Activated CD4-positive, CD25-positive, alpha-beta regulatory T cell treated with anti-CD3 and anti-CD28 coated beads, Interleukin-2, amount 50 U/mL, for 72 hours (primary cell): Measurements from ENCODE around the gene ROR2.
"Not testable (repeated sequence)": the region's sequence is repeated elsewhere in the genome, so short reads cannot be mapped to it uniquely, and the experiment has no call there.

Experiments
- DNase-seq: peaks from one replicate; pipeline ENCODE4 v3.0.0; 2021

The ROR2 gene

GRCh38 chr9:91659529-91660495 is 290.2 kb downstream of the ROR2 start:
- DNase-seq, result no peak

DNA sequence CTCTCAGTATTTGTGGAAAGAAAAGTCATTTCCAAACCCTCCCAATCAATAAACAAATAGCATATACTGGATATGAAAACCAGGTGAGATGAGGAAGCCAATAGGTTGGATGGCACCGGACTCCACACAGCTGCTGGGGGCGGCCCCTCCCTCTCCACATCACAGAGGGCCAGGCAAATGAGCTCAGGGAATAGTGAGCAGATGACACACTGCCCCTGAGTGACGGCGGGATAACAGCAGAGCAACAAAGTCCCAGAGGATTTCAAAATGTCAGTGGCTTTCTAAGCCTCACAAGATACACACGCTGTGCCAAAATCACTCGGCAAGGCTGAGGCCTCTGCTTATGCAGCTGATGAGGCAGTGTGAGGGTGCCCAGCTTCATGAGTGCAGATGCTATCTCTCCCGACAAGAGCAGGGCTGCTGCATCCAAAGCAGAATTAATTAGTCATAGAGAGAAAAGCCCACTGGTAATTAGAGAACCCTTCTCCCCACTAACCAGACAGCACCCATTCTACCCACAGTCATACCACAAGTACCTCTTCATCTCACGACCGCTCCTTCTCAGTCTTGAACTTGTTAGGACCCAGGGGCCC is 291.4 kb downstream of the ROR2 start:
- no peak for DNase-seq

DNA sequence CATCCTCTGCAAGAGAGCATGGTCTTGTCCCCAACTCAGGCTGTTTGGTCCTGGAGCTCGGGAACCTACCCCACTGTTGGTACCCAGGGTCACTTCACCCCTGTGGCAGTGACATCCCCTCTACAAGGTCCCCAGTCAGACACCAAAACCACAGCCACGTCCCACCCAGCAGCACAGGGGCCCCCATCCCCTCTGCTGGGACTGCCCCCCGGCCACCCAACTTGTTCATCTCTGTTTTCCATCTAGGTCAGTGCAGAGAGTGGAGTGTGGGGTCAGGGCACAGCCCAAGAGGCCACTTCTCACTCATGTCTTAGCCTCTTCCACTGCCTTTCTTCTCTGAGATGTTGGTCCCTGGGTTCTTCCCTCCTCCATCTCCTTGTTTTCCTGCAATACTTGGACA is 292.5 kb downstream of the ROR2 start:
- no peak for DNase-seq

- no peak for DNase-seq
Observed at GRCh38 chr9:91655658-91656057, 294.4 kb downstream of the ROR2 start.

- no peak for DNase-seq
Observed at GRCh38 chr9:91655215-91655614, 294.8 kb downstream of the ROR2 start.

- no peak for DNase-seq
Observed at GRCh38 chr9:91654527-91654926, 295.5 kb downstream of the ROR2 start.

GRCh38 chr9:91647371-91647770 is 302.7 kb downstream of the ROR2 start:
- DNase-seq, result no peak

GRCh38 chr9:91646702-91647101 is 303.3 kb downstream of the ROR2 start:
- no peak for DNase-seq

DNA sequence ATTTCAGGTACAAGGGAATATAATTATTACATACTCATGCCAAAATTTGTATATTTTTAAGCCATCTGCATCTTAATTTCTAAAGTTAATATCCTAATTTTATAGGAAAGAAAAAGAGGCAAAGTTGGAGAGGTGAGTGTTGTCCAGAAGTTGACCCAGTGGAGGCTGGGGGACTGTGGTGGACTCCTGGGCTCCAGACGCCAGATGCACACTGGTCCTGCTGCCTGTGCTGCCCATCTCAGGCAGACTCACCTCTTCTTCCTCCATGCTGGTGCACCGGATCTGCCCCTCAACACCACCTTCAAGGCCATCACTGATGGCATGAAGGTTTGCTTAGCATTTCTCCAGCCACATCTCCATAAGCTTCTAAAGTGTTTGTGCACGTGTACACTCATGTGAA is 305.6 kb downstream of the ROR2 start:
- DNase-seq, result no peak

- DNase-seq, result no peak
Observed at GRCh38 chr9:91643481-91644077, 306.4 kb downstream of the ROR2 start.

DNA sequence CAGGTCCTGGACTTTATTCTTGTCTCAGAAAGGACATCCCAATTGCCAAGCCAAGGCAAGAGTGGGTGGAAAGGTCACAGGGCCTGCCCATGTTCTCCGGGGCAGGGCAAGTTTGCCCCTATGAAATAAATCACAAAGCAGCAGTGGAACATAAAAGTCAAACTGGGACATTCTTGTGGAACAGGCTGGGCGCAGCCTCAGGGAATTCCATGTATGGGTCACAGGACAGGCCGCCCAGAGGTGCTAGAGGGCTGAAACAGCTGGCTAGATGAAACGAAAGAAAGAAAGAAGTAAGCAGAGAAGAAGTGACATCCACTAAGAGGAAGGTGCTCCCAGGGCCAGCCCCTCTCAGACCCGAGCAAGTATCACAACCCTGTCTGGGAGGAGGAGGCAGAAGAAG is 307.3 kb downstream of the ROR2 start:
- DNase-seq, result no peak

GRCh38 chr9:91640428-91640827 is 309.6 kb downstream of the ROR2 start:
- DNase-seq, result no peak

- no peak for DNase-seq
Observed at GRCh38 chr9:91639054-91639453, 311.0 kb downstream of the ROR2 start.

DNA sequence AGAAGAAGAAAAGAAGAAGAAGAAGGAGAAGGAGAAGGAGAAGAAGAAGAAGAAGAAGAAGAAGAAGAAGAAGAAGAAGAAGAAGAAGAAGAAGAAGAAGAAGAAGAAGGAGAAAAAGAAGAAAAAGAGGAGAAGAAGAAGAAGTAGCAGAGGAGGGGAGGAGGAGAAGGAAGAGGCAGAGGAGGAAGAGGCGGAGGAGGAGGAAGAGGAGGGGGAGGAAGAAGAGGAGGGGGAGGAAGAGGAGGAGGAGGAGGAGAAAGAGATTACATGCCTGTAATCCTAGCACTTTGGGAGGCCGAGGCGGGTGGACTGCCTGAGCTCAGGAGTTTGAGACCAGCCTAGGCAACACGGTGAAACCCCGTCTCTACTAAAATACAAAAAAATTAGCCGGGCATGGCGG is 315.2 kb downstream of the ROR2 start:
- not testable (repeated sequence) for DNase-seq

DNA sequence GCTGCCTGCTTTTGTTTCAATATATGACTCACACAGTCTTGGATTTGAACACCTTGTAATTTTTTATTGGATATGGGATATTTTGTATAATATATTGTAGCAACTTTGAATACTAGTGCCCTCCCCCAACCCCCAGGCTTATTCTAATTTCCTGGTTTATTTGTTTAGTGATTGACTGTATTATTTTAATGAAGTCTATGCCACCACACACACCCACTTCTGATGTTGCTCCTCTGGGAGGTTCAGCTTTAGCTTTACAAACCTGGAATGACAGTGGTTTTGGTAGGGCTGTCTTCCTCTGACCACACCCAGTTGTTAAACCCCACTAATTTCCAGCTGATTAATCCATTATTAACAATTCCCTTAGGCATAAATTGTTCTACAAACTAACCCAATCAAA is 320.3 kb downstream of the ROR2 start:
- no peak for DNase-seq

GRCh38 chr9:91628892-91629291 is 321.1 kb downstream of the ROR2 start:
- no peak for DNase-seq

DNA sequence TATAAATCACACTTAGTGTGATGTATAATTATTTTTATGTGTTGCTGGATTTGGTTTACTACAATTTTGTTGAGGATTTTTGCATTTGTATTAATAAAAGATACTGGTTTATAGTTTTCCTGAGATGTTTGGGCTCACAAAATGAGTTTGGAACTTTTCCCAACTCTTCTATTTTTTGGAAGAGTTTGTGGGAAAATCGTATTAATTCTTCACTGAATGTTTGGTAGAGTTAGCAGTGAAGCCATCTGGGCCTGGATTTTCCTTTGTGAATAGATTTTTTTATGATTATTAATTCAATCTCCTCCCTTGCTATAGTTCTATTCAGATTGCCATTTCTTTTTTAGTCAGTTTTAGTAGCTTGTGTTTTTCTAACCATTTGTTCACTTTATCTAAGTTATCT is 324.7 kb downstream of the ROR2 start:
- DNase-seq, result no peak

DNA sequence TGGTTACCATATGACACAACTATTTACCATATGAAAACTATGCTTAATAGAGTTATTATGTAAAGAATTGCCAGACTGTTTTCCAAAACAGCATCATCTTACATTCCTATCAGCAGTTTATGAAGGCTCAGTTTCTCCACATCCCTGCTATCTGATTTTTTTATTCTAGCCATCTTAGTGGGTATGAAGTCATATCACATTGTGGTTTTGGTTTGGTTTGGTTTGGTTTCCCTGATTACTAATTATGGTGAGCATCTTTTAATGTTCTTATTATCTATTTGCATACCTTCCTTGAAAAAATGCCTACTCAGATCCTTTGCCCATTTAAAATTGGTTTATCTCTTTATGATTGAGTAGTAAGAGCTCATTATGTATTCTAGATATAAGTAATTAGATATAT is 327.0 kb downstream of the ROR2 start:
- DNase-seq, result no peak

- not testable (repeated sequence) for DNase-seq
Observed at GRCh38 chr9:91622121-91622520, 327.9 kb downstream of the ROR2 start.

GRCh38 chr9:91614044-91614443 is 336.0 kb downstream of the ROR2 start:
- DNase-seq, result not testable (repeated sequence)

DNA sequence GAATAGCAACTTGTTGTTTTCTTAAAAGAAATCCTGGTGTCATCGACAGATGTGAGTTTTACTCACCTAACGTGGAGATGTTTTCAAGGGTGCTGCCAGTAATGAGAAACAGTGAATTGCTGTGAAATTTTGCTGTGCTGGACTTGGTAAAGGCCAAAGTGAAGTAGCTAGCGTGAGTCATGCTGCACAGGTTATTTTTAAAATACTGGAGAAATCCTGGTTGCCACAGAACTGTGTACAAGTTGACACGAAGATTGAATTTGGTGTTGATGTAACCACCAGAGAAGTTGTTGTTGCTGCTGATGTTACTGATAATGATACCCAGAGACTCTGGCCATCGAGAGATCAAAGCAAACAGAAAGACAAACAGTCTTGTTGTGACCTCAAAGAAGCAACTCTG is 338.4 kb downstream of the ROR2 start:
- no peak for DNase-seq

DNA sequence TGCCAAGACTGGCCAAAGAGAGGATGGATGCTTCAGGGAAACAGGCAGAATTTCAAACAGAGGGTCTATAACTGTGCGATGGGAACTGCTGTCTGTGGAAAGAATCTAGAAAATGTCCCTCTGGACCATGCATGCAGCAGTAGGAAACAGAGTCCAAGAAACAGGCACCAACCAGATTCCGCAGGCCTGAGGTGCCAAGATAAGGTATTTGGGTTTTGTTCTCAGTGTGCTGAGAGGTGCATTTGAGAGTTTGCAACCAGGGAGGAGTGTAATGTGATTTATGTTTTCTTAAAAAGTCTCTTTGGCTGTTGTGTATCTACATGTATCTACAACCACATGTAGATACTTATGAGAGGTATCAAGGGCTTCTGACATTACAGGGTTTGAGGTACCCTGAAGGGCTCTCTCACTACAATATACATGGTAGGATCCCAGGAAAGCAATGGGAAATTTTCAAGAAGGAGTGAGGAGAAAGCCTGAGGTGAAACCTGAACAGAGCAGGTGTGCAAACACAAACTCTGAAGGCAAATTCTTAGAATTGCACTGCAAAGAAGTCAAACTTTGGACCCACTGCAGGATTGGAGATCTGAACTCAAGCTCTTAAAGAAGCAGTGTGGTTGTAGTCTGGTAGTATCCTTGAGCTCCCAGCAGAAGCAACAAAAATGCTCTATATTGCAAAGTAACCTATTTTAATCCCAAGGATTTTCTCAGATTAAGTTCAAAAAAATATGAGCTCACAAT is 343.6 kb downstream of the ROR2 start:
- DNase-seq, result no peak

DNA sequence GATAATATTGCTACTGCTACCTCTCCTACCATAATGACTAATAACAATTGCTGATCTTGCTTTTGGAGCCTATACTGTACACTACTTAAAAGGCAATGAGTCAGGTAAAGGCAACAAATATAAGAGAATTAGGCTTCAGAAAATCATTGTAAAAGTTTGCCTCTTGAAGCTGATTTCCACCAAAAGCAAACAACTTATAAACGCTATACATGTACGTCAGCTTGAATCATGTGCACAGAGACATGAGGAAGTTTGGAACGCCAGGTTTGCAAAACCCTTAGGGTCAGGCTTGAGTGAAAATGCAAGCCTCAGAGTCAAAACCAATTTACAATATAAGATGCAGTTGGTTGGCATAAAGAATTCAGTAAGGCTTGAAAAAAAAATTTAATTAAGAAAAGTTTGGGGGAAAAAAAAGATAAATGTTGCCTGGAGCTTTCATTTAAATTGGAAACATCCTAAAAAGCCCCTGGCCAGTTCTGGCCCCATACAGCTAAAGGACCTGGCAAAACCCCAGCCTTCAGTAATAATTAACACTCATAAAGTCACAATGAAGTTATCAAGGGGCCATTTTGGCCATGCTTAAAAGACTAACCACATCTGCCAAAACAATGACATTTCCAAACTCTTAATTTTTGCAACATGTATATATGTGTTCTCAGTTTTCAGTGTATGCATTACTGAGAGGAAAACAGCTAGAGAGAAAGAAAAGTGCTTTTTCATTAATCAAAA is 345.4 kb downstream of the ROR2 start:
- DNase-seq, result no peak
